GM19438 (cell line): ENCODE data around the gene SYNDIG1.

ENCODE experiments used
- ATAC-seq: cut with Tn5 transposase; IDR thresholded peaks from one replicate; pipeline ENCODE4 v1.9.1; 2021; ENCODE audit warnings: low read depth; ENCODE audit not compliant: unreplicated experiment

SYNDIG1 gene

DNA sequence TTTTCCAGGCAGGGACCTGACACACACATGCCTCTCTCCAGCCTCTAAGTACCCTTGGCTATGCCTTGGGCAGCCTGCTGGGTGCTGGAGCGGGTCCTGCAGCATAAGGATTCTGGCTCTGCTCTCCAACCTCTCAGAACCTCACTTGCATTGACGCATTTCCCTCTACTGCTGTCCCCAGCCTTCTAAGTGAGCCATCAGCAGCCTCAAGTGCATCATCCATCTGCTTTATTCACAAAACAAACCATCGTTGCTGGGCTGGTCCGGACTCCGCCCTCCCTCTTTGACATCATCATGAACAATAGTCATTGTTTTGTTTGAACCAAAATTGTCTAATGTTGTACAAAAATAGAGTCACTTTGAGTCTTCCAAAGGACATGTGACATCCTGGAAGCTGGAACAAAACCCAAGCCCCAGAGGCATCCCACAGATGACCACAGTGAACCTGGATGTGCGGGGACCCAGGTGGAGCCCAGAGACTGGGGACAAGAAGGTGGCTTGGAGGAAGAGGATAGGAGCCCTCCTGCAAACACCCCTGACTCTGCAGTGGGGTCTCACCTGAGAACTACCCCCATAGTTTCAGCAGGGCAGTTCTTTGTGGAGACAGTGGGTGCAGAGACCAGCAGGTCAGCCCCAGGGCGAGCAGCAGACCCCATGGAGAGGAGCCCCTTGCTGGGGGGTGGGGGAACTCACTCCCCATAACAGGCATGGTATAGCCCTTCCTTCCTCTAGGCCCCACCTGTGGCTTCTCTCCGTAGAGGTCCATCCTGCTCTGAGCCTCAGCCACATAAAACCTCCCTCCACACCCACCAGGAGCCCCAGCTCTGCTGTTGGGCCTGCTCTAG lies 230.1 kb downstream of the SYNDIG1 start:
- ATAC-seq = no peak

DNA sequence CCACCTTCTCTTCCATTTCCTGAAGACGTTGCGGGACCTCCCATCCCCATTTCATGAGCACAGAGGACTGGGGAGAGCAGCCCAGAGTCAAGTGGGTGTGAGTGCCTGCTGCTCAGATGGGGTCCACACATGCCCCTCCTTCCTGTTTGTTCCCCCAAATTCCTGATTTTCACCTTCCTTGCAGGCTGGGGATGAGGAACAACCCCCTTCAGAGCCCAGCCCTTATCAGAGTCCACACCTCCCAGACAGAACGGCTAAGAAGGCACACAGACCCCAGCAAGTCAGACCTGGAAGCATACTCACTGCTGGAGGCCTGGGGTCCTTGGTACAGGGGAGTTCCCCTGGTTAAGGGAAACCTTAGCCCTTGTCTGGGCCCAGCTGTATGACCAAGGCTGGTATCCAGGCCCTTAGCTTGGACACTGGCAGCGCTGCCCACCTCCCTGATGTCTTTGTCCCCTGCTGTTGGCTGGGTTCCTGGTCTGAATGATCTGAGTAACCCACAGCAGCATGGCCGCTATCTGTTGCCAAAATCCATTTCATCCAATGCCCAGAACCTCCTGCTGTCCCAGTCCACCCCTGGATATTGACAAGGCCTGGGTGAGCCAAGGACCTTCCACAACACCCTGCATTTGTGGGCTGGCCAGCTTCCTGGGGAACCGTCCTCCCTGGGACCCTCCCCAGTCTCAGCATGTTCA lies 230.9 kb downstream of the SYNDIG1 start:
- no peak for ATAC-seq

DNA sequence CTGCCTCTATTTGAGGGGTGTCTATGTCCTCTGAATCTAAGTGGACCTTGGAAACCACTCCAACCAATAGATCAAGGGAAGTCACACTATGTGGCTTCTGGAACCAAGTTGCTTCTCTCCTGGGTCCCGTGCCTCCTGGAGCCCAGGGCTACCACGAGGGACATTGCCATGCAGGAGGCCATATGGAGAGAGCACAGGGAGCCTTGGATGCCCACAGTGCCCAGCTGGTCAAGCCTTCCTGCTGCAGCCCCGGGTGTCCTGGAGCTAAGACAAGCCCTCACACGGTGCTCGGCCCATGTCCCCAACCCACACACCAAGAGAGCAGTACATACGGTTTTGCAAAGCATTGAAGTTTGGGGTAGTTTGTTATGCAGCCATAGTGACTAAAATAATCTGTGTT lies 231.6 kb downstream of the SYNDIG1 start:
- no peak for ATAC-seq

DNA sequence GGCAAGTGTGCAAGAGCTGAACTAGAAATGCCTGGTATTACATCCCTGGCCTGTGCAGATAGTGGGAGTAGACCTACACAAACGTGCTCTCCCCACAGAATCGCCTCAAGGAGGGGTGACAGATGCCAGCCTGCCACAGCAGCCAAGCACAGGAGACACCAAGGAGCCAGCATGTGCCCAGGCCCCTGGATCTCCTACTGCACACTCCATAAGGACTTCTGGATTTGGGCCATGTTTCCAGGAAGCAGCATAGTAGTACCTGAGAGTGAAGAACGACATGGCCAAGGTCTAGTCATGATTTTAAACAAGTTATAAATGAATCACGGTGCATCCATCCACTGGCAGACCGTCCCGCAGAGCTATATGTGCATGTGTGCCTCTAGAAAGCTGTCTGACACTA lies 232.2 kb downstream of the SYNDIG1 start:
- ATAC-seq = no peak

DNA sequence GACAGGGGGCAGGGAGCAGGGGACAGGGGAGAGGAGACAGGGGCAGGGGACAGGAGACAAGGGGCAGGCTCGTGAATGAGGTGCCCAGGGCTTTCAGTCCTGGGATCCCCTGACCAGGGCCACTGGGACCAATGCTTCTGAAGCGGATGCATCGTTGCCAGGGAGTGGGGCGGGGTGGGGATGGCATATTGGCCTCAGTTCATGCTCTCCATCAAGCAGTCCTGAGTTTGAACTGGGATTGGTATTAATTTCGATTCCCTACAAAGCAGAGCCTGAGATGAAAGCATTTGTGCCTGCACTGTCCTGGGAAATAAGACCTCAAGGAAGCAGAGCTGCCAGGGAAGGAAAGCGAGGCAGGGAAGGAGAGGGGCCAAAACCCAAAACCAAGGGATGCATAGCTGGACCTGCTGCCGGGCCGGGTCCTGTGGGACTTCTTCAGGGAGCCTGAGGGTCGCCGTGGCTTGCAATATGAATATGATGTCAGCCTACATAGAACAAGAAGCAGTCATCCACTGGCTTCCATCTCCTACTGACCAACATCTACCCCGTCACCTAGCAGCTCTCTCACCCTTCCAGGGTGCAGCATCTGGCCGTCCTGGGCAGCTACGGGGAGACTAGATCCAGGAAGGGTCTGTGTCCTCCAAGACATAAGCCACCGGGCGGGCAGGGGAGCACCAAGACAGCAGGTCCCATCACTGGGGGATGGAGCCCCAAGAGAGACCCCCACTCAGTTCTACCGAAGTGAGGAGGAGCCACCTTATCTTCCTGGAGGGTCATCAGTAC lies 233.3 kb downstream of the SYNDIG1 start:
- no peak for ATAC-seq

DNA sequence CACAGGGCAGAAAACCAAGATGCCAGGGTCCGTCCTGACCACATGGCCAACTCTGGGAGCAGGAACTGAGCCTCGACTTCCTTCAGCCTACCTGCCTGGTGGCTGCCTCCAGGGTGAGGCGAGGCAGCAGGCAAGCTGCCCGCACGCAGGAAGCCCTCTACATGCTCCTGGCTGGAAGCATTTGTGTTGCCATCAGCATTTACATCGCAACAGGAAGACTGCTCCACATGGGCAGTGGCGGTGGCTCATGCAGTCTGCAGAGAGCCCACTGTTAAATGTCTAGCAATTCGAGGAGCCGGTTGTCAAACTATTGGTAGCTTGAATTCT lies 233.8 kb downstream of the SYNDIG1 start:
- ATAC-seq = no peak

DNA sequence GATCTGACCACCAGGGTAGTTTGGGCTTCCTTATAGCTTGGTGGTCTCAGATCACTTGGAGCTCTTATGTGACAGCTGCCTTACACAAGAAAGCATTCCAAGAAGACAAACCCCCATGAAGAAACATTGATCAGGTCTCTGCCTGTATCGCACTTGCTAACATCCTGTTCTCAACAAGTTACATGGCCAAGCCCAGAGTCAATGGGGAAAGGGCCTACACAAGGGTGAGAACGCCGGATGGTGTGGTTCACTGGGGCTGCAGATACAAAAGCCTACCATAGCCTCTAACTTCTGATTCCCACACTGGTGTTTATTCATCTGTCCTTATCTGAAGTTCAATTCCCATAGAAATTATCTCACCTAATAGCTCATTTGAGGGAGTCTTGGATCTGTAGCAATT lies 235.5 kb downstream of the SYNDIG1 start:
- ATAC-seq = no peak

DNA sequence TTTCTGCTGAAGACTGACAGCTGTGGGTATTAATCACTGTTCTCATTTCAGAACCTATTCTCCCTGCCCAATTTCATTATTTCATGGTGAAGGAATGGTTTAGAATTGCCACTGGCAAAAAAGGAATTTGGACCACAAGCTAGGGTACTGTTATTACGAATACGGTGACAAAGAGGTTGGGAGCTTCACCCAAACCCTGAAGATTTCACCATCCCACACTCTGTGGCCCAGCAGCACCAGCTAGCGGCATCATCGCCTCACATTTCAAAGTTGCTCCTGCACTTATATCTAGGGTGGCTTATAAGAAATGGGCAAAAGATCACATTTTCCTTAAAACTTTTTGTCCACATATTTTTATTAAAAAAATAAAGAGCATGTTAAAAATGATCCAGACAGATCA lies 236.1 kb downstream of the SYNDIG1 start:
- no peak for ATAC-seq

DNA sequence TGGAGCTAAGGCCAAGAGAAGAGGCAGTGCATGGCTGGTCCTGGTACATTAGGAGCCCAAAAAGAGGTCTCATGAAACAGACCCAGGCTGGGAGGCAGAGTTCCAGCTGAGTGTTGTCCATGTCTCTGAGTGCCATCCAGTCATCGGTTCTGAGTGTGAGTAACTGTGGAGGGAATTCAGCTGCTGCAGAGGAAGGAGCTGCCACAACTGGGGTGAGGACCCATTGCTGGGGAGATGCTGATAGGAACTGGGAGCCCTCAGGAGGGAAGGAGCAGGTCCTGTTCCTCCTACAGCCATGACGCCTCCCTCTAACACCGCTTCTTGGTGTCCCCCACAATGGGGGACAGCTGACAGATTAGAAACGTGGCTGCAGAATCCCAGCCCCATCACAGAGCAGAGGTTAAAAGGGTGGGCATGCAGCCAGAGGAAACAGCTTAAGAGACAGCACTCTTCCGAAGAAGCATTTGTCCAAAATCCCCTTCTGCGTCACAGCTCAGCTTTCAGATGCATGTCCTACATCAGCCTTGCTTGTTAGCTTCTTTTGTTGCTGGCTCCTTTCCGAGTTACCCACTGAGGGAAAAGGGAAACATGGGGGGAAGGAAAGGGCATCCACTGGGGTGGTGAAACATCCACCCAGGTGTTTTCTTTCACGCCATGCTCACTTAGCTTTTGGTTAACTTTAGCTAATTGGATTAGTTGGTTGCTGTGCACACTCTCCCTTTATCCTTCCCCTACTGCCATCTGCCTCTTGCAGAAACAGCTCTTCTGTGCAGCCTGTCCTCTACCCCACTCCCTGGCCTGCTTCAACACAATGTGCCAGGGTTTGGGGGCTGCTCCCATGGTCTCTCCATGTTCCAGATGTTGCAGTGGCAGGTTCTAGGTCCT lies 239.2 kb downstream of the SYNDIG1 start:
- ATAC-seq = no peak
